Stimulated activated CD4-positive, alpha-beta T cell treated with anti-CD3 and anti-CD28 coated beads, Interleukin-1b, Interleukin-23, amount 100 ng/mL, for 48 hours (primary cell): Measurements from ENCODE around the gene GRHL3.

Source experiments
- DNase-seq: peaks from one replicate; pipeline ENCODE4 v3.0.0-alpha.2; 2020

Gene GRHL3

GRCh38 chr1:24344090-24344742 lies 25.1 kb downstream of the GRHL3 start:
- no peak for DNase-seq

DNA sequence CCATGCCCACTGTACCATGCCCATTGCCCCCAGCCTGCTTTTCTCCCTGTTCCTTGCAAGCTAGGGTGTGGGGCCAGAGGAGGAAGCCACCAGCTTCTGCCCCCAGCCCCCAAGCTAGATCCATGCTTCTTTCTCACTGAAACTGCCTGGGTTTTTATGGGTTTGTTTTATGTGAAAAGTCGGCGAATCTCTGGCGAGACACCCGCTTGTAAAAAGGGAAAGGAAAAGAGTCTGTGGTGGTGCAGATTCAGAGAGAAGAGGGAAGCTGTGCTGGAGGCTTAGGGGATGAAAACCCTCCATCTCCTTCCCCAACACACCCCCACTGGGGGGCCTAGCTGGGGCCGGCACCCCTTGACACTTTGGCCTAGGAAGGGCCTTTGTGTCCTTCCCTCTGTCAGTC lies 26.2 kb downstream of the GRHL3 start:
- no peak for DNase-seq

GRCh38 chr1:24347159-24347934 lies 28.2 kb downstream of the GRHL3 start:
- no peak for DNase-seq

DNA sequence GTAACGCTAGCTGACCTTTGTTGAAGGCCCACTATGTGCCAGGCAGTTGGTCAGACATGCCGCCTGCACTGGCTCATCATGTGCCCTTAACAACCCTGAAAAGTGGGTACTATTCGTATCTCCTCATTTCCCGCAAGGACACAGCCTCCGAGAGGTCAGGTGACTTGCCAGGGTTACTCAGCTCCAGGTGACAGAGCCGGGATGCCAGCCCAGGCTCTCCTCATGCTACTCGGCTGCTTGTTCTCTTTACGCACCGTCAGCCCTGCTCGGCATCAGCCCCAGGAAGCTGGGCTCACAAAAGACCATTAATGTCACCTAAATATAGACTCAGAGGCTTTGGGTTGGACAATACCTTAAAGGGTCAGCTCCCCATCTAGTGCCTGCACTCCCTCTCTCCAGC lies 29.0 kb downstream of the GRHL3 start:
- DNase-seq = no peak

DNA sequence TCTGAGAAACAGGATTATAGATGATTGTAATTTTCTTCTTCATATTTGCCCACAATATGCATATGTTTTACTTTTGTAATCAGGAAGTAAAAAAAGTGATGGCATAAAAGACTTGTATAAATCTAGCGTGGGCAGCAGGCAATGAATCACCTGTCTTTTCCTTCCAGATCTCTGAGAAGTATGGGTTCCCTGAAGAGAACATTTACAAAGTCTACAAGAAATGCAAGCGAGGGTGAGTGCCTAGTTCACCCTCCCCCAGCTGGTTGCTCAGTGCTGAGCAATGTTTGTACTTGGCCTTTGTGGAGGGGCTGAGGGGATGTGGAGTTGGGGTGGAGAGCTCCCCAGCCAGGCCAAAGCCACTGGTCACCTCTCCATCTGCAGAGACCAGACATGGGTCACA lies 30.7 kb downstream of the GRHL3 start:
- DNase-seq = peak; percentile 39

- no peak for DNase-seq
These were observed 32.1 kb downstream of the GRHL3 start for GRCh38 chr1:24351247-24351646.

DNA sequence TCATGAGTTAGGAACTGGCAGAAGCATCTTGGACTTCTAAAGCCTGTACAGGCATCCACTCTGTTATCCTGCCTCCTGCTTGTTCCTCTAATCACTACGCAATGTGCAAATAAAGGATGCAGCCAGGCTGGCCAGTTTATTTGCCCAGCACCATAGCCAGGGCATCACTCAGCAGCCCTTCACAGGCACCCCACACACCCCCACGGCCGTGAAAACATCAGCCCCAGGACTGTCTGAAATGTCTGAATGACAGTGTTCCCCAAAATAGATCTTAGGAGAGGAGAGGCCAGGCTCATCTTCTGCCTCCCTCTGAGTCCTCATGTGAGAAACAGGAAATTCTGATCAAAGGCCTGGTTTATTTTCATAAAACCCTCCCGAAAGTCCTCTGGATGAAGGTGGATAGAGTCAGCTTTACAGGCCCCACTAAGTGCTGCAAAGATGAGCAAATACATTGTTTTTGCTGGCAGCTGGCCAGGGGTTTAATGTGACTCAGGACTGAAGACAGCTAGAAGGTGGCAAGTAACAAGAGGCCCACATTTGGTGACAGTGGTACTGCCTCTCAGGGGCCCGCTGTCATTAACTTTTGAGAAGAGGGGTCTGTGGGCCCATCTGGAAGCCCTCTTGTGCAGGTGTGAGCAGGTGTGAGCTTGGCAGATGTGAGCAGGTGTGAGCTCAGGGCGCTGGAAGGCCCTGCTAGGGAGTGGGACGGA lies 32.9 kb downstream of the GRHL3 start:
- peak; percentile 84 for DNase-seq

GRCh38 chr1:24353292-24353891 lies 34.2 kb downstream of the GRHL3 start:
- DNase-seq = no peak

GRCh38 chr1:24355466-24355865 lies 36.3 kb downstream of the GRHL3 start:
- DNase-seq = no peak

GRCh38 chr1:24357038-24357437 lies 37.9 kb downstream of the GRHL3 start:
- no peak for DNase-seq

DNA sequence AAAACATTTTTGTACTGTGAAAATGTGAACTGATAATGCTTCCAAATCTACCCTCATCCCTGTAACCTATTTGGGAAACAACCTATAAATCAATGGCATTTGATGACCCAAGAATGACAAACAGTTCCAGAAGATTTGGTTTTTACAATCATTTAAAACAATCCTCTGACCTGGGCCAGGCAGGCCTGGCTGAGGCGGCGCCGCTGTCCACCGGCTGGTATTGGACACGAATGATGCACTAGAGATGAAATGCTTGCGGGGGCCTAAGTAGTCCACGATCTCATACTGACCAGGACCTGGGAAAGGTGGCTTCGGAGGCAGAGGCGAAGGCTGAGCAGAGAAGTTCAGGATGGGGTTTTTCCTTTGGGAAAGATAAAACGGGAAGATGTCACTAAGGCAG lies 41.5 kb downstream of the GRHL3 start:
- DNase-seq = no peak

- no peak for DNase-seq
These were observed 42.7 kb downstream of the GRHL3 start for GRCh38 chr1:24361811-24362210.

- no peak for DNase-seq
These were observed 43.2 kb downstream of the GRHL3 start for GRCh38 chr1:24362396-24362795.

- no peak for DNase-seq
These were observed 43.9 kb downstream of the GRHL3 start for GRCh38 chr1:24362982-24363614.

DNA sequence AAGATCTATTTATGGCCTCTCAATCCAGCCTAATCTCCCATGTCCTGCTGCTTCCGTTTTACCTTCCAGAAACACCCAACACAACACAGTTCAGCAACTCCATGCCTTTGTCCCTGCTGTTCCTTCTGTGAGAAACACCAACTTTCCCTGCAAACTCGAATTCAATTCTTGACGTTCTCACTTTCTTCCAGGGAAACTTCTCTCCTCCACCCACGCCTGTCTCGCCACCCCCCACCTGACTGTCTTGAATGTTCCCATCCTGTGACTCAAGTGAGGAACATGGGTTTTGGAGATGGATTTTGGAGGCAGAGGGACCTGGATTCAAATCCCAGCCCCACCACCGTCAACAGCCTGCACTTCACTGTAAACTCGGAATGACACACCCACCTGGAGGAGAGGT lies 44.8 kb downstream of the GRHL3 start:
- DNase-seq = no peak

DNA sequence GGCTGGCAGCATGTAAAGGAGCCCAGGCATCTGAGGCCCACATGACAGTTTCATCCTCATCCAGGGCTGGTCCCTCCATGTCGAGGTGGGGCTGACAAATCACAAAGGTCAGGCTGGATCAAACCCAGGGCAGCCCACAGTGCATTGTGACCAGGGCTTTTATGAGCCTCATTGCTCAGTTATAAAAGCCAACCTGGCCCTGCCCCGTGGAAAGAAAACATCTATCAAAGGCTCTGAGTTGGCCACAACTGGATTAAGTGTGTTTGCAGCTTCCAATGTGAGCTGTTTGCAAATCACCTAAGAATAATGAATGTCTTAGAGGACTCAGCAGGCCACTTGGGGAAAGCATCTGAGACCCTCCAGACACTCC lies 45.4 kb downstream of the GRHL3 start:
- no peak for DNase-seq

GRCh38 chr1:24364975-24365678 lies 46.0 kb downstream of the GRHL3 start:
- peak; percentile 58 for DNase-seq

DNA sequence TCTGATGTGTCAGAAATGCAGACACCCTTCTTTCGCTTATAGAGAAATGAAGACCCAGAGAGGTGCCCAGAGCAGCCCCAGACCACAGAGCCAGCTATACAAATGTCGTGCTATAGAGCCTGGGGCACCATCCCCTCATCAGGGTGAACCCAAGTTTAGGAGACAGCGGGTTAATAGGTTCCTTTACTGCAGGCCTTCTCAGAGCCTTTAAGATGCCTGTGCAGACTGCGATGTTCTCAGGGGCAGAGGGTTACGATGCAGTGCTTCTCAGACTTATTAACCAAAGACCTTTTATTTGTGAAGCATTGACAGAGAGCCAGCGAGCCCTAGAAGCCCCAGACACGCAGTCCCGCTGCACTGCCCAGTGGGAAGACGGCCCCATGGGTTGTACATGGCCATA lies 47.5 kb downstream of the GRHL3 start:
- no peak for DNase-seq

GRCh38 chr1:24369199-24369598 lies 50.0 kb downstream of the GRHL3 start:
- no peak for DNase-seq

DNA sequence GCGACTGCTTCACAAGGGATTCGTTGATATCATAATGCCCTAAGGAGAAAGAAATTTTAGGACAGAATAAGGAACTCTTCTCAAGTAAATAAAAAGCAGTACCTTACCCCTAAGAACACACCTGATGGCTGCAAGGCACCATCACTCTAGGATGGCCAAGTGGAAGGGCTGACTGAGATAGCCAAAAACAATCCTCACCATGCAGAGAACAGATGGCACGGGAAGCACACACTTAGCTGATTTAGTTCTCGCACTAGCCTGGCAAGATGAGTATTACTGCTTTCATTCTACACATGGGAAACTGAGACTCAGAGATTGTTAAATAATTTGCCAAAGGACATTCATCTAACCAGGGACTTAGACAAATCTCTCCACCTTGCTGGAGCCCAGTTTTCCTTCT lies 50.6 kb downstream of the GRHL3 start:
- DNase-seq = no peak

DNA sequence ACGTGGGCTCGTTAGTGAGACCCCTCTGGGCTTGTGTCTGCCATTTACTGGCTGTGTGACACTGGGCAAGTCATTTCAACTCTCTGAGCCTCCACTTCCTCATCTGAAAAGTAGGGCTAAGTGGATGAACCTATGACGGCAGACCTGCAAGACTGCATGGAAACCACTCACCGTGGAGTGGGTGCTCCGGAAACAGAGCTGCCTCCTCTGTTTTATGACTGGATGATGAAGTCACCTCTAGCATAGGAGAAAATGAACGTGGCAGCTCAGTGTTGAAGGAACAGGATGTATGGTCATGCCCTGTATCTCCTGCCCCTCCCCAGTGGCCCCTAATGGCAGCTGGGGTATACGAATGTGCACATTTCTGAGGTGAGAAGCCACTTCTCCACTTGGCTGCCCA lies 53.9 kb downstream of the GRHL3 start:
- no peak for DNase-seq

- DNase-seq = no peak
These were observed 54.6 kb downstream of the GRHL3 start for GRCh38 chr1:24373710-24374109.
